Progenitor cell of endocrine pancreas (in vitro differentiated cells): ENCODE measurements around the gene KRT38. TPM values are rescaled to one million over a fixed set of nuclear protein-coding genes. Genes with fewer than 3 reads are reported as not detected.

Experiments
- DNase-seq: peaks from one replicate; pipeline ENCODE4 v3.0.0; 2021; ENCODE audit warnings: low spot score; ENCODE audit not compliant: unreplicated experiment
- H3K27ac Mint-ChIP-seq: 2 replicates; pipeline ENCODE4 v1.8.0; 2021; ENCODE audit warnings: mild to moderate bottlenecking, moderate library complexity, mixed read lengths
- H3K27me3 Mint-ChIP-seq: 2 replicates; pipeline ENCODE4 v1.8.0; 2021; ENCODE audit warnings: mixed read lengths
- H3K36me3 Mint-ChIP-seq: 2 replicates; pipeline ENCODE4 v1.8.0; 2022; ENCODE audit warnings: mixed read lengths; ENCODE audit not compliant: insufficient read depth
- H3K4me1 Mint-ChIP-seq: 2 replicates; pipeline ENCODE4 v1.8.0; 2021; ENCODE audit warnings: low read depth, mixed read lengths
- H3K4me3 Mint-ChIP-seq: 2 replicates; pipeline ENCODE4 v1.8.0; 2021; ENCODE audit warnings: low read depth, mild to moderate bottlenecking, moderate library complexity, mixed read lengths
- H3K9me3 Mint-ChIP-seq: 2 replicates; pipeline ENCODE4 v1.8.0; 2021; ENCODE audit warnings: low read depth, mixed read lengths
- total RNA-seq: library from RNA; stranded (reverse); gene quantifications from 2 replicates; pipeline ENCODE4 v1.2.1, GENCODE V29; 2021
- TF ChIP-seq, protein P1 (sequence below): fragments of 200-600 bp; sonication (generic); IDR thresholded peaks from one replicate; pipeline ENCODE4 v1.5.0; 2021; ENCODE audit warnings: antibody characterized with exemption, mild to moderate bottlenecking; ENCODE audit not compliant: unreplicated experiment

Gene KRT38
- total RNA-seq, 1 donor from 2014 or later, result not detected

DNA sequence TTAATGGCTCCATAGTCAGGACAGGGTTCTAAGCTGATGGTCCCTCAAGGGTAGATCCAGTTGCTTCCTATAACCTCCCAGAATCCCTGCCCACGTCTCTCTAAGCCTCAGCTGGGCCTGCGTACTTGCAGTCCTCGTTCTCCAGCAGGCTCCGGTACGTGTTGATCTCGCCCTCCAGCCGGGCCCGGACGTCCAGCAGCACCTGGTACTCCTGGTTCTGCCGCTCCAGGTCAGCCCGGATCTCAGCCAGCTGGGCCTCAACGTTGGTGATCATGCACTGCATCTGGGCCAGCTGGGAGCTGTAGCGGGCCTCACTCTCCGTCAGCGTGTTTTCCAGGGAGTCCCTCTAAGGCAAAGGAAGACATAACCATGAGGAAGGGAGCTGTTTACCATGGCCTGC, 21.9 kb upstream of the KRT38 start:
- Mint-ChIP-seq H3K4me1 (no peaks in the 10 kb centered on the region), H3K9me3 (no peaks in the 10 kb centered on the region), H3K27me3 (peaks cover 10% of the 10 kb centered on the region), H3K4me3 (no peak overlapping the region), H3K27ac (no peak overlapping the region), H3K36me3 (no peaks in the 10 kb centered on the region)
- no peak for DNase-seq
- TF ChIP-seq, protein P1, sequence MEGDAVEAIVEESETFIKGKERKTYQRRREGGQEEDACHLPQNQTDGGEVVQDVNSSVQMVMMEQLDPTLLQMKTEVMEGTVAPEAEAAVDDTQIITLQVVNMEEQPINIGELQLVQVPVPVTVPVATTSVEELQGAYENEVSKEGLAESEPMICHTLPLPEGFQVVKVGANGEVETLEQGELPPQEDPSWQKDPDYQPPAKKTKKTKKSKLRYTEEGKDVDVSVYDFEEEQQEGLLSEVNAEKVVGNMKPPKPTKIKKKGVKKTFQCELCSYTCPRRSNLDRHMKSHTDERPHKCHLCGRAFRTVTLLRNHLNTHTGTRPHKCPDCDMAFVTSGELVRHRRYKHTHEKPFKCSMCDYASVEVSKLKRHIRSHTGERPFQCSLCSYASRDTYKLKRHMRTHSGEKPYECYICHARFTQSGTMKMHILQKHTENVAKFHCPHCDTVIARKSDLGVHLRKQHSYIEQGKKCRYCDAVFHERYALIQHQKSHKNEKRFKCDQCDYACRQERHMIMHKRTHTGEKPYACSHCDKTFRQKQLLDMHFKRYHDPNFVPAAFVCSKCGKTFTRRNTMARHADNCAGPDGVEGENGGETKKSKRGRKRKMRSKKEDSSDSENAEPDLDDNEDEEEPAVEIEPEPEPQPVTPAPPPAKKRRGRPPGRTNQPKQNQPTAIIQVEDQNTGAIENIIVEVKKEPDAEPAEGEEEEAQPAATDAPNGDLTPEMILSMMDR, result no peak

DNA sequence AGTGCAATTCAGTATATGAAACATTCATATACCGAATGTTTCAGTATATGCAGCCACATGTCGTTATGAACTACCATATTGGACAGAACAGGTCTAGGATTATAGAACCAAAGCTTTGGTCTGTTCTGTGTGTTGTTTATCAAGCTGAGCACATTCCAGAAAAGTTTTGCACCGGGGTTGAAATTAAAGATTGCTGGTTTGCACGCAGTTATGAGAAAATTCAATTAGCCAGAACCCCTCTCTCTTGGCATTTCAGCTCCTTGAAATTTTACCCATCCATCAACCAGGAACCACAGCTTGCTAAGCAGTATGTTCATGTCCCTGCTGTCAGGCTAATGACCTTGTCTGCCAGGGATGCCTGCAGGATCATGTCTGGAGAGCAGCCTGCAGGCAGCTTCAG, 16.9 kb upstream of the KRT38 start:
- TF ChIP-seq, protein P1, result no peak
- no peaks in the 10 kb centered on the region for H3K4me1 Mint-ChIP-seq
- H3K27me3 Mint-ChIP-seq, result peaks cover 15% of the 10 kb centered on the region
- H3K36me3 Mint-ChIP-seq, result no peaks in the 10 kb centered on the region
- DNase-seq, result no peak
- H3K4me3 Mint-ChIP-seq, result no peak overlapping the region
- H3K9me3 Mint-ChIP-seq, result no peaks in the 10 kb centered on the region
- H3K27ac Mint-ChIP-seq, result no peak overlapping the region

DNA sequence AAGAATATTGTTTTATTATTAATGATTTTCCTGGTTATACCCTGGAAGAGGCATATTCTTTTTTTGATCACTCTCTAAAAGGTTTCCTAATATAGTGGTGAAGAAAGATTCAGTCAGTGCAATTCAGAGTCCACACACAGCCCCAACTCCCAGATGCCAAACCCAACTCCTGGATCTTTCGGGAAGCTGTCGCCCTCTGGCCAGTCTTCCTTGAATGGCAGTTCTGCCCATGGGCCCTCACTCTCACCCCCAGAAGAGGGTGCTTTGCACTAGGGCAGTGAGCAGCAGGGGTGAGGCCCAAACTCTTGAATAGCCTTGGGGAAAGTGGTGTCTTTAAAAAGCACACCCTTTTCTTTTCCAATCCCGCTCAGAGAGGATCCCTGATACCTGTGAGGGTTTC, 15.4 kb upstream of the KRT38 start:
- DNase-seq, result no peak
- H3K4me3 Mint-ChIP-seq, result no peak overlapping the region
- H3K9me3 Mint-ChIP-seq, result peaks cover 6% of the 10 kb centered on the region
- H3K27me3 Mint-ChIP-seq, result peaks cover 15% of the 10 kb centered on the region
- no peaks in the 10 kb centered on the region for H3K4me1 Mint-ChIP-seq
- H3K27ac Mint-ChIP-seq, result no peak overlapping the region
- no peaks in the 10 kb centered on the region for H3K36me3 Mint-ChIP-seq
- TF ChIP-seq, protein P1, result no peak

DNA sequence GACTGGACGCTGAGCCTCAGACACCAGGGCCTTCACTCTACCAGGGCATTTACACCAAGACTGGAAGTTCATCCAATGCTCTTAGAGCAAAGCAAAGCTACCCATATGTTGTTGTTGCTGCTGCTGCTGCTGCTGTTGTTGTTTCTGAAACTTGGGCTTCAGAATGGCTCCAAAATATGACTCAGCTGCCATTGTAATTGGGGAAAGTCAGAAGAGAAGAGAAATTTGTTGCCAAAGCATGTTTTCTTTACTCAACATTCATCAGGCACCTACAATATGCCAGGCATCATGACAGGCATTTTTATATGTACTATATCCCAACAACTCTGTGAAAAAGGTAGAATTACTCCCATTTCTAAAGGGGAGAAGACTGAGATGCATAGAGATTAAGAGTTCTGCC, 14.5 kb upstream of the KRT38 start:
- H3K4me1 Mint-ChIP-seq, result no peaks in the 10 kb centered on the region
- H3K36me3 Mint-ChIP-seq, result no peaks in the 10 kb centered on the region
- H3K4me3 Mint-ChIP-seq, result no peak overlapping the region
- TF ChIP-seq, protein P1, result no peak
- peaks cover 10% of the 10 kb centered on the region for H3K9me3 Mint-ChIP-seq
- no peak for DNase-seq
- peaks cover 12% of the 10 kb centered on the region for H3K27me3 Mint-ChIP-seq
- H3K27ac Mint-ChIP-seq, result no peak overlapping the region

DNA sequence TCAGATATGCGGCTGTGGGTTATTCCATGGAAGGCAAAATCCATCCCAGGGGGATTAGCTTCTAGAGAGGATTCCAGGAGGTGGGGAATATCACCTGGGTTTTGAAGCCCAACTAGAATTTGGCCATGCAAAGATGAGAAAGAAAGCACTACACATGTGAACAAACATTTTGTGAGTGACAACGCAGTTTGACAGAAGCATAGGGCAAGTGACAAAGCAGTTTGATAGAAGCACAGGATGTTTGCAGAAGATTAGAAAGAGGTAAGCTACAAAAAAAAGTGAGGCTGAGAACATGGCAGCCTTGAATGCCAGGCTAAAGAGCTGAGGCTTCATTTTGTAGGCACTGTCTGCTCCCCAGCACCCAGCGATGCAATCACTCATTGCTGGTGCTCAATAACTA, 12.3 kb upstream of the KRT38 start:
- no peak overlapping the region for H3K4me3 Mint-ChIP-seq
- no peak overlapping the region for H3K27ac Mint-ChIP-seq
- DNase-seq, result no peak
- no peaks in the 10 kb centered on the region for H3K36me3 Mint-ChIP-seq
- TF ChIP-seq, protein P1, result no peak
- peaks cover 6% of the 10 kb centered on the region for H3K27me3 Mint-ChIP-seq
- peaks cover 10% of the 10 kb centered on the region for H3K9me3 Mint-ChIP-seq
- no peaks in the 10 kb centered on the region for H3K4me1 Mint-ChIP-seq
